ENCODE measurements around the gene COASY.
"Not testable (repeated sequence)": the region's sequence is repeated elsewhere in the genome, so short reads cannot be mapped to it uniquely, and the experiment has no call there.

COASY gene

GRCh38 chr17:42537156-42537805, 24.7 kb upstream of the COASY start:
- Histone ChIP-seq H3K79me2 (ENCODE audit: low read length) (peaks cover 15% of the 10 kb centered on the region), H4K20me1 (ENCODE audit: insufficient read depth, low read length) (no peaks in the 10 kb centered on the region), H3K9ac (ENCODE audit: low read length) (peak overlapping the region; percentile 58), H3K4me1 (ENCODE audit: low read length) (peaks cover 12% of the 10 kb centered on the region), H3K27me3 (replicated peaks; ENCODE audit: insufficient read depth, low read length) (no peaks in the 10 kb centered on the region), H3K4me2 (ENCODE audit: low read depth, low read length) (peak overlapping the region; percentile 99), H3K36me3 (replicated peaks; ENCODE audit: insufficient read depth, low read length) (no peaks in the 10 kb centered on the region), H3K4me3 (ENCODE audit: low read length) (peak overlapping the region; percentile 72), H3F3A (ENCODE audit: insufficient read depth, low read length) (peaks cover 5% of the 10 kb centered on the region; the same call in 1 of the 2 replicates), H3K9me3 (replicated peaks; ENCODE audit: insufficient read depth, low read length) (no peaks in the 10 kb centered on the region), H3K27ac (ENCODE audit: low read length) (peak overlapping the region; percentile 50; the same call in 1 of the 2 replicates), H3K9me2 (replicated peaks; ENCODE audit: insufficient read depth, low read length) (no peaks in the 10 kb centered on the region), H2AFZ (ENCODE audit: low read length) (peak overlapping the region; percentile 30; the same call in 1 of the 2 replicates)
- no peak for DNase-seq
- TF ChIP-seq EZH2 (optimal IDR thresholded peaks at IDR 0.05; ENCODE audit: low read depth, low read length) (no peak), CTCF (IDR thresholded peaks at IDR 0.05; ENCODE audit: low read length) (no peak), EZH2phosphoT487 (IDR thresholded peaks at IDR 0.05; ENCODE audit: low read length) (no peak)

- Histone ChIP-seq H3K4me1 (ENCODE audit: low read length) (peaks cover 12% of the 10 kb centered on the region), H3K79me2 (ENCODE audit: low read length) (peaks cover 15% of the 10 kb centered on the region), H3K27me3 (replicated peaks; ENCODE audit: insufficient read depth, low read length) (no peaks in the 10 kb centered on the region), H3F3A (ENCODE audit: insufficient read depth, low read length) (peaks cover 5% of the 10 kb centered on the region; the same call in 1 of the 2 replicates), H3K9me2 (replicated peaks; ENCODE audit: insufficient read depth, low read length) (no peaks in the 10 kb centered on the region), H3K36me3 (replicated peaks; ENCODE audit: insufficient read depth, low read length) (no peaks in the 10 kb centered on the region), H3K4me2 (ENCODE audit: low read depth, low read length) (no peak overlapping the region), H3K27ac (ENCODE audit: low read length) (no peak overlapping the region), H3K9ac (ENCODE audit: low read length) (no peak overlapping the region), H3K9me3 (replicated peaks; ENCODE audit: insufficient read depth, low read length) (no peaks in the 10 kb centered on the region), H2AFZ (ENCODE audit: low read length) (no peak overlapping the region), H3K4me3 (ENCODE audit: low read length) (no peak overlapping the region), H4K20me1 (ENCODE audit: insufficient read depth, low read length) (no peaks in the 10 kb centered on the region)
- no peak for DNase-seq
- no peak for TF ChIP-seq EZH2 (optimal IDR thresholded peaks at IDR 0.05; ENCODE audit: low read depth, low read length)
- no peak for TF ChIP-seq EZH2phosphoT487 (IDR thresholded peaks at IDR 0.05; ENCODE audit: low read length)
- no peak for TF ChIP-seq CTCF (IDR thresholded peaks at IDR 0.05; ENCODE audit: low read length)
Observed at GRCh38 chr17:42537826-42538451, 24.0 kb upstream of the COASY start.

GRCh38 chr17:42538482-42538881, 23.5 kb upstream of the COASY start:
- Histone ChIP-seq H3K27me3 (replicated peaks; ENCODE audit: insufficient read depth, low read length) (no peaks in the 10 kb centered on the region), H3K4me2 (ENCODE audit: low read depth, low read length) (no peak overlapping the region), H3K9me2 (replicated peaks; ENCODE audit: insufficient read depth, low read length) (no peaks in the 10 kb centered on the region), H3K4me1 (ENCODE audit: low read length) (peaks cover 12% of the 10 kb centered on the region), H3K79me2 (ENCODE audit: low read length) (peaks cover 15% of the 10 kb centered on the region), H3K36me3 (replicated peaks; ENCODE audit: insufficient read depth, low read length) (no peaks in the 10 kb centered on the region), H3K9ac (ENCODE audit: low read length) (no peak overlapping the region), H3K27ac (ENCODE audit: low read length) (no peak overlapping the region), H3F3A (ENCODE audit: insufficient read depth, low read length) (peaks cover 5% of the 10 kb centered on the region; the same call in 1 of the 2 replicates), H3K9me3 (replicated peaks; ENCODE audit: insufficient read depth, low read length) (no peaks in the 10 kb centered on the region), H2AFZ (ENCODE audit: low read length) (no peak overlapping the region), H3K4me3 (ENCODE audit: low read length) (no peak overlapping the region), H4K20me1 (ENCODE audit: insufficient read depth, low read length) (no peaks in the 10 kb centered on the region)
- no peak for DNase-seq
- TF ChIP-seq EZH2phosphoT487 (IDR thresholded peaks at IDR 0.05; ENCODE audit: low read length) (no peak), CTCF (IDR thresholded peaks at IDR 0.05; ENCODE audit: low read length) (no peak), EZH2 (optimal IDR thresholded peaks at IDR 0.05; ENCODE audit: low read depth, low read length) (no peak)

GRCh38 chr17:42540558-42540957, 21.4 kb upstream of the COASY start:
- H3K9ac ChIP-seq (ENCODE audit: low read length); H3K4me2 ChIP-seq (ENCODE audit: low read depth, low read length); H4K20me1 ChIP-seq (ENCODE audit: insufficient read depth, low read length); H3K4me3 ChIP-seq (ENCODE audit: low read length); H3K27ac ChIP-seq (ENCODE audit: low read length); H3K9me2 ChIP-seq (replicated peaks; ENCODE audit: insufficient read depth, low read length); H3K4me1 ChIP-seq (ENCODE audit: low read length); DNase-seq; H3F3A ChIP-seq (ENCODE audit: insufficient read depth, low read length); H3K36me3 ChIP-seq (replicated peaks; ENCODE audit: insufficient read depth, low read length); H2AFZ ChIP-seq (ENCODE audit: low read length); H3K9me3 ChIP-seq (replicated peaks; ENCODE audit: insufficient read depth, low read length); H3K27me3 ChIP-seq (replicated peaks; ENCODE audit: insufficient read depth, low read length): not testable (repeated sequence)
- H3K79me2 ChIP-seq (ENCODE audit: low read length) = peaks cover 14% of the 10 kb centered on the region
